Tibial nerve (tissue), 4 donors: ENCODE data around the gene UBA52. TPM values are rescaled to one million over a fixed set of nuclear protein-coding genes. Genes with fewer than 3 reads are reported as not detected.

Experiments
- DNase-seq, 2 donors: peaks; one replicate each; pipeline ENCODE4 v3.0.0-alpha.2; 2019; ENCODE audit warnings: low spot score in 2 of 2
- H3K27ac ChIP-seq, 4 donors: fragments of 200-600 bp; sonication (generic) in 3 of 4; one replicate each; pipeline ENCODE4 v1.5.1; 2017 to 2019; ENCODE audit warnings: mild to moderate bottlenecking in 1 of 4
- H3K27me3 ChIP-seq, 2 donors: fragments of 200-600 bp; sonication (generic) in 1 of 2; one replicate each; pipeline versions ENCODE4 v1.5.1 to v1.6.0; 2017 to 2019
- H3K36me3 ChIP-seq, 3 donors: fragments of 200-600 bp; sonication (generic); one replicate each; pipeline ENCODE4 v1.5.1; 2018 to 2019
- H3K4me1 ChIP-seq, 4 donors: fragments of 200-600 bp; sonication (generic) in 3 of 4; one replicate each; pipeline ENCODE4 v1.5.1; 2017 to 2019
- H3K4me3 ChIP-seq, 4 donors: fragments of 200-600 bp; sonication (generic) in 3 of 4; one replicate each; pipeline ENCODE4 v1.5.1; 2017 to 2019; ENCODE audit warnings: mild to moderate bottlenecking in 1 of 4, moderate library complexity in 1 of 4
- H3K9me3 ChIP-seq, 4 donors: fragments of 200-600 bp; sonication (generic) in 3 of 4; one replicate each; pipeline ENCODE4 v1.5.1; 2017 to 2019
- CTCF ChIP-seq, 5 experiments: fragments of 200-600 bp in 3 of 5; fragments of 450-650 bp in 2 of 5; sonication (generic) in 3 of 5; IDR thresholded peaks; one replicate each; pipeline ENCODE4 v1.5.1; 2016 to 2019; ENCODE audit warnings: antibody characterized with exemption in 5 of 5, mild to moderate bottlenecking in 3 of 5, moderate library complexity in 2 of 5
- EP300 ChIP-seq, 2 donors: sonication (generic); formaldehyde crosslinking; IDR thresholded peaks; one replicate each; pipeline ENCODE4 v1.6.1; 2017; ENCODE audit warnings: antibody characterized with exemption in 2 of 2, mild to moderate bottlenecking in 1 of 2
- POLR2A ChIP-seq, 2 donors: fragments of 450-650 bp; IDR thresholded peaks; one replicate each; pipeline ENCODE4 v1.6.1; 2017; ENCODE audit warnings: antibody characterized with exemption in 2 of 2, mild to moderate bottlenecking in 2 of 2, moderate library complexity in 2 of 2
- WGBS, 2 donors: methylation state at CpG; one replicate each; pipeline ENCODE4 v1.1.5; 2018; 5-methylcytosine and 5-hydroxymethylcytosine counted together
- total RNA-seq, 4 donors: library from RNA; depleted of rRNA; stranded (reverse); fragments of >200 nt; gene quantifications; one replicate each; pipeline ENCODE4 v1.1.0, GENCODE V29; 2016

UBA52 gene
- total RNA-seq, 4 donors from 2014 or later, result 504 to 826 (median 521) TPM

- DNase-seq, result no peak
- Histone ChIP-seq H3K27me3 (peaks cover 7 to 94% of the 10 kb centered on the region in 2 donors), H3K4me1 (peaks cover 2 to 73% (median 38%) of the 10 kb centered on the region in 4 donors), H3K36me3 (no peaks in the 10 kb centered on the region), H3K4me3 (no peak overlapping the region), H3K27ac (no peak overlapping the region), H3K9me3 (no peaks in the 10 kb centered on the region)
- 46 to 61% methylated on average over 9 of the region's 9 CpGs for whole genome bisulfite sequencing, 2 donors
- TF ChIP-seq CTCF (IDR thresholded peaks at IDR 0.05) (no peak), POLR2A (IDR thresholded peaks at IDR 0.05) (no peak), EP300 (IDR thresholded peaks at IDR 0.05) (no peak)
Measured at GRCh38 chr19:18608805-18609716, 37.4 kb downstream of the UBA52 start.

DNA sequence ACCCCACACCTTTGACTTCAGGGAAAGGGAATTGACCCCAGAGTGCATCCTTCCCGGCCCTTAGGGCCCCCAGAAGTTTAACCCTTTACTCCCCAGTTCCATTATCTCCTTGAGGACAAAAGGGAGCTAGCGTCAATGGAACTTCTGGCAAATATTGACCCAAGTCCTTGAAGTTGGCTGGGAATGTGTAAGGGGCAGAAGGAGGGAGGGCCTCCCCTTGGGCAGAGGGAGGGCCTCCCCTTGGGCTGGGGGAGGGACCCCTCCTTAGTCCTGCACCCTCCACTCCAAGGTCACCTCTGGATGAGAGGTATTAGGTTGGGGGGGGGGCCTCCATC, 38.0 kb downstream of the UBA52 start:
- Histone ChIP-seq H3K4me3 (no peak overlapping the region), H3K4me1 (peaks cover 2 to 67% (median 37%) of the 10 kb centered on the region in 4 donors)
- 21 to 36% methylated on average over 2 of the region's 2 CpGs for WGBS, 2 donors

GRCh38 chr19:18610245-18610555, 38.5 kb downstream of the UBA52 start:
- Histone ChIP-seq H3K4me3 (no peak overlapping the region), H3K36me3 (no peaks in the 10 kb centered on the region), H3K27ac (no peak overlapping the region), H3K27me3 (peaks cover 7 to 94% of the 10 kb centered on the region in 2 donors), H3K9me3 (no peaks in the 10 kb centered on the region), H3K4me1 (peaks cover 2 to 65% (median 37%) of the 10 kb centered on the region in 4 donors)
- no peak for TF ChIP-seq EP300 (IDR thresholded peaks at IDR 0.05)
- TF ChIP-seq POLR2A (IDR thresholded peaks at IDR 0.05), result no peak
- no peak for TF ChIP-seq CTCF (IDR thresholded peaks at IDR 0.05)
- no peak for DNase-seq
- 43% methylated on average over 1 of the region's 3 CpGs; no CpG with 5 or more reads in 1 of the 2 donors for WGBS, 2 donors

More for the DNA sequence above, 38.0 kb downstream of the UBA52 start:
- Histone ChIP-seq H3K27me3 (peaks cover 7 to 94% of the 10 kb centered on the region in 2 donors), H3K36me3 (no peaks in the 10 kb centered on the region), H3K9me3 (no peaks in the 10 kb centered on the region), H3K27ac (no peak overlapping the region)
- no peak for DNase-seq
- TF ChIP-seq EP300 (IDR thresholded peaks at IDR 0.05) (no peak), POLR2A (IDR thresholded peaks at IDR 0.05) (no peak), CTCF (IDR thresholded peaks at IDR 0.05) (no peak)

DNA sequence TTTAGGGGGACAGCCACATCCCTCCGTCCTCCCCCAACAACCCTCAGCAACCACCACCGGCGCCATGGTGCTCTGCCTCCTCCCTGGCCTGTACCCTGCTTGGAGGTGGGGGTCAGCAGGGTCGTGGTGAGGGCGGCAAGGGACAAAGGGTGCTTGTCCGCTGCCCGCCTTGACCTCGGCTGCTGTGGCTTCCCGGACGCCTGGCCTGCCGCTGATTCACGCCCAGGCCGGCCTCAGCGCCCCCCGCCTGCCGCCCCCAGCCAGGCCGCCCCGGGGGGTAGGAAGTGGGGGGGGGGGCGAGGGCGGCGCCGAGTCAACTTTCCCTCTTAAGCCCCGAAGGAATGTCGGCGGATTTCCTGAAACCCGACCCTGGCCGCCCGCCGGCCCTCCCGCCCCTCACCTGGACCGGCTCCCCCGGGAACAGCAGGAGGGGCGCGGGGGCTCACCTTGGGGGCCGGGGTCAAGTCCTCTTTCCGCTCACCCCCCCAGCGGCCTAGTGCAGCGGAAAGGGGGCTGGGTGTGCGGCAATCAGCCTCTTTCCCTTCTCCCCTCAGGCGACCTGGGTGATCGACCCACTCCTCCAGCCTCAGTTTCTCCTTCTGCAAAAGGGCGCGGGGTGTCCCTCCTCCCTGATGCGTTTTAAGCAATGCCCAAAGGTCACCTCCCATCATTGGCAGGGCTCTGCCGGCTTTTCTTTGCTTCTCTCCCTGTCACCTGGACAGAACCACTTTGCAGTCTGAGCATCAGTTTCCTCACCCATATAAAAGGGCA, 39.1 kb downstream of the UBA52 start:
- Histone ChIP-seq H3K36me3 (no peaks in the 10 kb centered on the region), H3K27me3 (peaks cover 7 to 93% of the 10 kb centered on the region in 2 donors), H3K4me3 (no peak overlapping the region), H3K9me3 (no peaks in the 10 kb centered on the region), H3K27ac (no peak overlapping the region), H3K4me1 (peaks cover 2 to 59% (median 37%) of the 10 kb centered on the region in 4 donors)
- TF ChIP-seq POLR2A (IDR thresholded peaks at IDR 0.05) (no peak), EP300 (IDR thresholded peaks at IDR 0.05) (no peak), CTCF (IDR thresholded peaks at IDR 0.05) (no peak)
- no peak for DNase-seq
- 6 to 8% methylated on average over 13 to 33 of the region's 45 CpGs for WGBS, 2 donors
